Measurements from ENCODE around the gene DAND5. TPM values are rescaled to one million over a fixed set of nuclear protein-coding genes. Genes with fewer than 3 reads are reported as not detected.
A peak's percentile ranks its signal among the peaks of the same experiment; 100 is the strongest.

DAND5 gene
- total RNA-seq, 2 donors from 2014 or later, result 2.9 to 10.7 TPM

- no peaks in the 10 kb centered on the region for H3K36me3 ChIP-seq
- peak overlapping the region; percentile 36 to 50 for H3K4me3 ChIP-seq
- no peaks in the 10 kb centered on the region for H3K27me3 ChIP-seq
- H3K9me3 ChIP-seq, result no peaks in the 10 kb centered on the region
- no peak for TF ChIP-seq CTCF (IDR thresholded peaks at IDR 0.05)
- DNase-seq (ENCODE audit: low spot score), result no peak
- H3K27ac ChIP-seq, result peak overlapping the region; percentile 93 to 98
- peaks cover 0 to 87% of the 10 kb centered on the region in 2 donors for H3K4me1 ChIP-seq
These were observed 54.3 kb downstream of the DAND5 start for GRCh38 chr19:13023656-13024055.

Small RNAs within 50 kb of the gene (microRNA-seq; reads per million reads assigned to microRNA genes)
- 0 reads per million in 2 donors for gene MIR5695 (ENCODE audit: borderline number of aligned reads in 2 of 2, borderline replicate concordance in 1 of 2)
- gene MIR6515 (ENCODE audit: borderline number of aligned reads in 2 of 2, borderline replicate concordance in 1 of 2), result 0.71 to 1.4 reads per million in 2 donors

Other genes starting within 250 kb of the DAND5 start
- 10 to 100 TPM; 35.9 to 55.2 TPM for gene TNPO2, start 245.6 kb upstream of the DAND5 start, total RNA-seq
- 100 to 1,000 TPM; 262 to 287 TPM for gene TRIR, start 234.9 kb upstream of the DAND5 start, total RNA-seq
- gene GET3, start 232.1 kb upstream of the DAND5 start, total RNA-seq, result 10 to 100 TPM; 44.6 to 55.1 TPM
- gene BEST2, start 217.8 kb upstream of the DAND5 start, total RNA-seq, result not detected
- gene HOOK2, start 194.0 kb upstream of the DAND5 start, total RNA-seq, result 10 to 100 TPM; 11.4 to 12.2 TPM
- 100 to 1,000 TPM; 321 to 506 TPM for gene JUNB, start 178.1 kb upstream of the DAND5 start, total RNA-seq
- gene PRDX2, start 167.8 kb upstream of the DAND5 start, total RNA-seq, result 100 to 1,000 TPM; 702 to 859 TPM
- gene THSD8, start 167.5 kb upstream of the DAND5 start, total RNA-seq, result not detected
- gene RNASEH2A, start 163.0 kb upstream of the DAND5 start, total RNA-seq, result 1 to 10 TPM; 3.1 to 4.0 TPM
- not detected for gene RTBDN, start 135.0 kb upstream of the DAND5 start, total RNA-seq
- gene MAST1, start 131.1 kb upstream of the DAND5 start, total RNA-seq, result not detected
- 10 to 100 TPM; 24.2 to 24.9 TPM for gene DNASE2, start 88.1 kb upstream of the DAND5 start, total RNA-seq
- under 1 TPM in 1 of 2 donors, not detected in 1; 0.26 TPM for gene KLF1, start 82.4 kb upstream of the DAND5 start, total RNA-seq
- gene GCDH, start 78.4 kb upstream of the DAND5 start, total RNA-seq, result 10 to 100 TPM; 28.4 to 58.3 TPM
- gene SYCE2, start 50.3 kb upstream of the DAND5 start, total RNA-seq, result not detected
- 10 to 100 TPM; 36.4 TPM for gene FARSA, start 35.9 kb upstream of the DAND5 start, total RNA-seq
- gene CALR, start 31.0 kb upstream of the DAND5 start, total RNA-seq, result 100 to 1,000 TPM; 285 to 289 TPM
- 100 to 1,000 TPM; 178 to 185 TPM for gene RAD23A, start 23.7 kb upstream of the DAND5 start, total RNA-seq
- 10 to 100 TPM; 48.5 to 58.7 TPM for gene GADD45GIP1, start 12.4 kb upstream of the DAND5 start, total RNA-seq
- 10 to 100 TPM; 56.5 to 69.8 TPM for gene NFIX, start 25.9 kb downstream of the DAND5 start, total RNA-seq
- 10 to 100 TPM; 10.2 to 15.3 TPM for gene LYL1, start 133.3 kb downstream of the DAND5 start, total RNA-seq
- gene TRMT1, start 147.2 kb downstream of the DAND5 start, total RNA-seq, result 10 to 100 TPM; 13.6 to 15.0 TPM
- 10 to 100 TPM; 25.4 to 27.3 TPM for gene NACC1, start 148.7 kb downstream of the DAND5 start, total RNA-seq
- gene STX10, start 180.8 kb downstream of the DAND5 start, total RNA-seq, result 10 to 100 TPM; 33.1 to 39.2 TPM
- 100 to 1,000 TPM in 1 of 2 donors, 10 to 100 TPM in 1; 35.4 to 139 TPM for gene IER2, start 180.8 kb downstream of the DAND5 start, total RNA-seq